HEK293T (cell line): ENCODE results near the gene MELK.

Experiments used
- ARNT ChIP-seq: fragments of 450-650 bp; IDR thresholded peaks from 2 replicates; pipeline ENCODE4 v1.6.1; 2017; ENCODE audit warnings: mild to moderate bottlenecking
- BHLHE40 ChIP-seq: fragments of 450-650 bp; IDR thresholded peaks from 2 replicates; pipeline ENCODE4 v1.6.1; 2016; ENCODE audit warnings: mild to moderate bottlenecking, moderate library complexity, borderline replicate concordance
- CTBP1 ChIP-seq: fragments of 450-650 bp; IDR thresholded peaks from 2 replicates; pipeline ENCODE4 v1.6.1; 2016; ENCODE audit warnings: borderline replicate concordance
- ELF4 ChIP-seq: fragments of 450-650 bp; IDR thresholded peaks from 2 replicates; pipeline ENCODE4 v1.6.1; 2017; ENCODE audit warnings: antibody characterized with exemption
- FOXK2 ChIP-seq: fragments of 450-650 bp; IDR thresholded peaks from 2 replicates; pipeline ENCODE4 v1.6.1; 2016; ENCODE audit warnings: mild to moderate bottlenecking
- FOXM1 ChIP-seq: fragments of 450-650 bp; IDR thresholded peaks from 2 replicates; pipeline ENCODE4 v1.6.1; 2017; ENCODE audit warnings: mild to moderate bottlenecking, borderline replicate concordance
- HDGF ChIP-seq: fragments of 450-650 bp; IDR thresholded peaks from 2 replicates; pipeline ENCODE4 v1.6.1; 2017; ENCODE audit warnings: antibody characterized with exemption, borderline replicate concordance
- L3MBTL2 ChIP-seq: fragments of 450-650 bp; conservative IDR thresholded peaks from 2 replicates; pipeline ENCODE4 v1.6.1; 2016; ENCODE audit warnings: mild to moderate bottlenecking
- PKNOX1 ChIP-seq: fragments of 450-650 bp; IDR thresholded peaks from 2 replicates; pipeline ENCODE4 v1.6.1; 2016
- SP1 ChIP-seq: fragments of 450-650 bp; IDR thresholded peaks from 2 replicates; pipeline ENCODE4 v1.6.1; 2017
- SUZ12 ChIP-seq: fragments of 450-650 bp; IDR thresholded peaks from 2 replicates; pipeline ENCODE4 v1.6.1; 2016; ENCODE audit warnings: mild to moderate bottlenecking
- TARDBP ChIP-seq: fragments of 450-650 bp; IDR thresholded peaks from 2 replicates; pipeline ENCODE4 v1.6.1; 2016

GRCh38 chr9:36597412-36598178, 24.9 kb downstream of the MELK start:
- TF ChIP-seq BHLHE40 (no peak), SUZ12 (no peak), ARNT (no peak), SP1 (no peak), FOXK2 (no peak), ELF4 (no peak), FOXM1 (no peak), PKNOX1 (no peak), HDGF (no peak), TARDBP (no peak), L3MBTL2 (no peak), CTBP1 (no peak)
